Esophagus muscularis mucosa (tissue), 4 donors: ENCODE data around the gene ELAVL3. TPM values are rescaled to one million over a fixed set of nuclear protein-coding genes. Genes with fewer than 3 reads are reported as not detected.

Source experiments
- DNase-seq: peaks from one replicate; pipeline ENCODE4 v3.0.0-alpha.2; 2017; ENCODE audit errors: extremely low spot score
- H3K27ac ChIP-seq, 4 donors: fragments of 200-600 bp; sonication (generic); replicated peaks in 1 of 4; 1 replicate in 3 of 4; 2 replicates in 1 of 4; pipeline ENCODE4 v1.5.1; 2016 to 2019; ENCODE audit warnings: mild to moderate bottlenecking in 1 of 4
- H3K27me3 ChIP-seq, 4 donors: fragments of 200-600 bp; sonication (generic); one replicate each; pipeline versions ENCODE4 v1.5.1 to v1.6.0; 2016 to 2019
- H3K36me3 ChIP-seq, 4 donors: fragments of 200-600 bp; sonication (generic); one replicate each; pipeline ENCODE4 v1.5.1; 2016 to 2019
- H3K4me1 ChIP-seq, 4 donors: fragments of 200-600 bp; sonication (generic); one replicate each; pipeline ENCODE4 v1.5.1; 2016 to 2019
- H3K4me3 ChIP-seq, 4 donors: fragments of 200-600 bp; sonication (generic); 1 replicate in 2 of 4; 2 replicates in 2 of 4; pipeline ENCODE4 v1.5.1; 2016 to 2019; ENCODE audit warnings: mild to moderate bottlenecking in 4 of 4, moderate library complexity in 1 of 4
- H3K9me3 ChIP-seq, 4 donors: fragments of 200-600 bp; sonication (generic); 1 replicate in 3 of 4; 2 replicates in 1 of 4; pipeline ENCODE4 v1.5.1; 2016 to 2019
- EP300 ChIP-seq: sonication (generic); formaldehyde crosslinking; IDR thresholded peaks from one replicate; pipeline ENCODE4 v1.6.1; 2017; ENCODE audit warnings: antibody characterized with exemption
- POLR2A ChIP-seq: fragments of 450-650 bp; IDR thresholded peaks from one replicate; pipeline ENCODE4 v1.6.1; 2017; ENCODE audit warnings: antibody characterized with exemption, moderate library complexity, mild to moderate bottlenecking, low read depth
- POLR2AphosphoS5 ChIP-seq, 2 donors: sonication (generic); formaldehyde crosslinking; IDR thresholded peaks; one replicate each; pipeline ENCODE4 v1.6.1; 2017; ENCODE audit warnings: antibody characterized with exemption in 2 of 2
- WGBS: methylation state at CpG from one replicate; pipeline ENCODE4 v1.1.5; 2018; 5-methylcytosine and 5-hydroxymethylcytosine counted together
- intact Hi-C: fragments of 100-400 bp; cut with DNase I; formaldehyde crosslinking; loops from one replicate; pipeline ENCODE4 v1.15.1; 2023
- total RNA-seq, 4 donors: library from RNA; depleted of rRNA; stranded (reverse); fragments of >200 nt; gene quantifications; one replicate each; pipeline versions ENCODE4 v1.1.0 to v1.2.1, GENCODE V29; 2016
- TF ChIP-seq, protein P1 (sequence below), 3 experiments: fragments of 200-600 bp in 2 of 3; fragments of 450-650 bp in 1 of 3; sonication (generic) in 2 of 3; IDR thresholded peaks; one replicate each; pipeline ENCODE4 v1.5.1; 2017 to 2019; ENCODE audit warnings: antibody characterized with exemption in 3 of 3, mild to moderate bottlenecking in 2 of 3, moderate library complexity in 1 of 3

The ELAVL3 gene
- total RNA-seq, 4 donors from 2014 or later, result under 0.01 to 0.69 (median 0.31) TPM

DNA sequence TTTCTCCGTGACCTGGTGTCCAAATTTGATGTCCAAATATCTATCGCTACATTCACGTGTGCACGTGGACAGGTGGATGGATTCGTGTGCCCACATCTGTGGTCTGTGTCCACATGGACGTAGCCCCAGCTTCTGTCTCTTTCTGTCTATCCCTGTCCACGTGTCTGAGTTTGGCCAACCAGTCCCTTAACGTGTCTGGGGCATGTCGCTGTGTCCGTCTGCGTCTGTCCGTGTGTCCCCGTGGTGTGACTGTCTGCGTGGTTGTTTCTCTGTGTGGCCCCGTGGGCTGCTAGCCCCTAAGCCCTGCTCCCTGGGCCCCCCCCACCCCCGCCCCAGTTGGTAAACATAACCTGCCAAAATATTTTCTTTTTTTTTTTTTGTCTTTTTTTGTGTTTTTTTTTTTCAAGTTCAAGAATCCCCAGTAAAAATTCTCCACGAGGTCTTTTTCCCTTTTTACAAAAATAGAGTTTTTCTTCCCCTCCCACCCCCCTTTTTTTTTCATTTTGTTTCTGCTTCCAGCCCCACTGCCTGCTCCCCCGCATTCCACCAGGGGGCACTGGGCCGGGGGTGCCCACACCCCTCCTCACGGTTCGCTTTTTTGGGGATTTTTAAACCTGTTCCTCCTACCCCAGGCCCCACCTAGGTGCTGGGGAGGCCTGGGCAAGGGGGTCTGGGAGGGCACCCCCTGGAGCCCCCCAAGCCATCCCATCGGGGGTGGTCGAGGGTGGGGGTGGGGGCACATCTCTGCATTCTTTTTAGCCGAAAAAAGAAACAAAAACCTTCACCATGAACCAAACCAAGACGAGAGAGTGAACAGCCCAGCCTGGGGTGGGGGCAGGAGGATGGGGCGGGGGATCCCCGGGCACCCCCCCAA lies 27.1 kb downstream of the ELAVL3 start:
- no peak overlapping the region for H3K27ac ChIP-seq
- no peak for DNase-seq
- no peak overlapping the region for H3K4me3 ChIP-seq
- no peaks in the 10 kb centered on the region for H3K9me3 ChIP-seq
- 65% methylated on average over 22 of the region's 27 CpGs for WGBS
- TF ChIP-seq POLR2AphosphoS5 (IDR thresholded peaks at IDR 0.05) (no peak), POLR2A (no peak)
- TF ChIP-seq, protein P1, sequence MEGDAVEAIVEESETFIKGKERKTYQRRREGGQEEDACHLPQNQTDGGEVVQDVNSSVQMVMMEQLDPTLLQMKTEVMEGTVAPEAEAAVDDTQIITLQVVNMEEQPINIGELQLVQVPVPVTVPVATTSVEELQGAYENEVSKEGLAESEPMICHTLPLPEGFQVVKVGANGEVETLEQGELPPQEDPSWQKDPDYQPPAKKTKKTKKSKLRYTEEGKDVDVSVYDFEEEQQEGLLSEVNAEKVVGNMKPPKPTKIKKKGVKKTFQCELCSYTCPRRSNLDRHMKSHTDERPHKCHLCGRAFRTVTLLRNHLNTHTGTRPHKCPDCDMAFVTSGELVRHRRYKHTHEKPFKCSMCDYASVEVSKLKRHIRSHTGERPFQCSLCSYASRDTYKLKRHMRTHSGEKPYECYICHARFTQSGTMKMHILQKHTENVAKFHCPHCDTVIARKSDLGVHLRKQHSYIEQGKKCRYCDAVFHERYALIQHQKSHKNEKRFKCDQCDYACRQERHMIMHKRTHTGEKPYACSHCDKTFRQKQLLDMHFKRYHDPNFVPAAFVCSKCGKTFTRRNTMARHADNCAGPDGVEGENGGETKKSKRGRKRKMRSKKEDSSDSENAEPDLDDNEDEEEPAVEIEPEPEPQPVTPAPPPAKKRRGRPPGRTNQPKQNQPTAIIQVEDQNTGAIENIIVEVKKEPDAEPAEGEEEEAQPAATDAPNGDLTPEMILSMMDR (IDR thresholded peaks at IDR 0.05), result peak in 1 of 3 experiments; percentile 31
- peaks cover 17 to 23% (median 19%) of the 10 kb centered on the region in 4 donors for H3K36me3 ChIP-seq
- peaks cover 0 to 6% (median 0%) of the 10 kb centered on the region in 4 donors for H3K4me1 ChIP-seq
- peaks cover 0 to 34% (median 0%) of the 10 kb centered on the region in 4 donors for H3K27me3 ChIP-seq
- intact Hi-C loops, result no loop called here

DNA sequence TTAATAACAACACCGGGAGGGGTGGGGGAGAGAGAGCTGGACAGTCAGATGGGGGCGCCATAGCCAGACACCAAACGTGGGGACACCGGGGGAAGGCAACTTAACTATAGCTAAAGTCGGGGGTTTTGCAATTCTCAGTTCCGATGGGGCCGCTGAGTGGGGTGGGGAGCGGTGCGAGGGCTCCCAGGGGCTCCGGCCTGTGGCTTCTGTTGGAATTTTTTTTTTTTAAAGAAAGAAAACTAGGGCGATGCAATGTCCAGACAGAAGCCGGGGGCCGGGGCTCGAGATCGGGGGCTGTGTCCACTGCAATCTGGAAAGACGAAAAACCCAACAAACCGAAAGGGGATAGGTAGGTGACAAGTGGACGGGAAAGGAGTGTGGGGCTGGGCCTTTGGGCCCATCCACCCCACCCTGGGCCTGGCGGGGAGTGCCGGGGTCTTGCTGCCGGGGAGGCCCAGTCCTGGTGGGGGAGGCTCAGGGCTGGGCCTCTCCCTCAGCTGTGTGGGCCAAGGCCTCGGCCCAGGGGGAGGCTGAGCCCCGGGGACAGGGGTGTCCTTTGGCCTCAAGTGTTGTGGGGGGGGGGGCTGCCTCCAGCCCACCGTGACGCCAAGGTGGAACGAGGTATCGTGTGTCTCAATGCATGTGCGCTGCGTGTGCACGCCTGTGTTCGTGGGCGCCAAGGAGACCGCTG lies 28.1 kb downstream of the ELAVL3 start:
- Histone ChIP-seq H3K9me3 (no peaks in the 10 kb centered on the region), H3K4me3 (no peak overlapping the region), H3K27ac (no peak overlapping the region), H3K36me3 (peaks cover 27 to 32% (median 29%) of the 10 kb centered on the region in 4 donors), H3K4me1 (peaks cover 0 to 6% (median 0%) of the 10 kb centered on the region in 4 donors), H3K27me3 (peaks cover 0 to 25% (median 0%) of the 10 kb centered on the region in 4 donors)
- WGBS, result 76% methylated on average over 33 of the region's 33 CpGs
- no peak for DNase-seq
- intact Hi-C loops, result no loop called here
- TF ChIP-seq POLR2AphosphoS5 (IDR thresholded peaks at IDR 0.05) (no peak), EP300 (no peak), POLR2A (no peak)
- TF ChIP-seq, protein P1 (IDR thresholded peaks at IDR 0.05), result no peak

DNA sequence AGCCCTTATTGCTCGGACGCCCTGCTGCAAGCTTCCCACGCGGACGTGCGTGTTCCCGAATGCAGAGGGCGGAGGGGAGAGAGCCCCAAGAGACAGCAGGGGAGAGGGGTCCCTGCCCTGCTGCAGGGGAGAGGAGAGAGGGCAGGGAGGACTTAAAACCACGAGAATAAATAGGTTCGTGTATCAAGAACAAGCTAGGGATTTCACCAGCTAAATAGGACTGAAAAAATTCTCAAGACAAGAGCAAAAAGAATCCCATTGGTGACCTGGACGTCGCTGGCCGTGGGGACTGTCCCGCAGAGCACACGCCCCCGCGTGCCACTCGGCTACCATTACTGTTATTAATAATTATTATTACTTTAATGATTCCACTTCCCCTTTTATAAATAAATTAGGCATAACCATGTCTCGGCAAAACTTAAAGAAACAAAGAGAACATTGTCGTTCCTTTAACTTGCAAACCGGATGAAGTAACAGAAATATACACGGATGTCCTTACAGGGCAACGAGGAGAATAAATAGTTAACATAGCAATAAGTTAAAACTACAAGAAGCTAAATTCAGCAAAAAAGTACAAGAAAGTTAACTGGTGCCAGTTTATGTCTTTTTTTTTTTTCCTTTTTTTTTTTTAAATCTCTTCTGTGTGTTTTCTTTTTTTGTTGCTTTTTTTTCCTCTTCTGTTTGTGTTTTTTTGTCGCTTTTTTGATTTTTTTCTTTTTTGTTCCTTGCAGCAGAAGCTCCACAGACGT lies 28.8 kb downstream of the ELAVL3 start:
- intact Hi-C loops, result no loop called here
- TF ChIP-seq POLR2AphosphoS5 (IDR thresholded peaks at IDR 0.05) (no peak), EP300 (no peak)
- TF ChIP-seq, protein P1 (IDR thresholded peaks at IDR 0.05), result no peak
- H3K4me3 ChIP-seq, result no peak overlapping the region
- H3K27me3 ChIP-seq, result peaks cover 0 to 24% (median 0%) of the 10 kb centered on the region in 4 donors
- peaks cover 0 to 6% (median 0%) of the 10 kb centered on the region in 4 donors for H3K4me1 ChIP-seq
- H3K9me3 ChIP-seq, result no peaks in the 10 kb centered on the region
- H3K36me3 ChIP-seq, result peaks cover 34 to 39% (median 36%) of the 10 kb centered on the region in 4 donors
- no peak overlapping the region for H3K27ac ChIP-seq
- DNase-seq, result no peak
- 31% methylated on average over 25 of the region's 25 CpGs for WGBS

DNA sequence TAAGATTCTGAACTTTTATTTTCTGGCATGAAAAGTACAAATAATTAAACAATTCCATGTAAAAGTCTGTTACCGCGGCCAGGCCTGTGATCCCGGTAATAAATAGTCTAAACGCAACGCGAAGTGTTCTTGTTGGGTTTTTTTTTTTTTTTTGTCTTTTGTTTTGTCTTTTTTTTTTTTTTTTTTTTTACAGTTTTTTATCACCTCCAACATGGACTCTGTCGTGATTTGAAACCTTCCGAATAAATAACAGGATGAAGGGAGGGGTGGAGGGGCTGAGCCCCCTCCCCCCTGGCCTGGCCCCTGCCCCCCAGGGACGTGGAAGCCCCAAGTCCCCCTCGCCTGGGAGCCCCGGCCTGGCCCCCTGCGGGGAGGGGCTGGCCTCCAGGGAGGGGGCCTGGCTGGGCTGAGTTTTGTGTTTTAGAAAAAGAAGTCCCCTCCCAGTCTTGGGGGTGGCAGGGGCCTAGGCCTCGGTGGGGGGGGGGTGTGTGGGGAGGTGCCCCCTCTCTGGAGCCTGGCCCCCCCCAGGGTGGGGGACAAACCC lies 29.4 kb downstream of the ELAVL3 start:
- TF ChIP-seq POLR2A, result no peak
- TF ChIP-seq POLR2AphosphoS5 (IDR thresholded peaks at IDR 0.05), result no peak
- TF ChIP-seq, protein P1 (IDR thresholded peaks at IDR 0.05), result no peak
- TF ChIP-seq EP300, result no peak
- Histone ChIP-seq H3K9me3 (no peaks in the 10 kb centered on the region), H3K4me1 (peaks cover 0 to 6% (median 0%) of the 10 kb centered on the region in 4 donors), H3K27ac (no peak overlapping the region), H3K36me3 (peaks cover 37 to 46% (median 42%) of the 10 kb centered on the region in 4 donors), H3K27me3 (peaks cover 0 to 24% (median 0%) of the 10 kb centered on the region in 4 donors), H3K4me3 (no peak overlapping the region)
- WGBS, result 42% methylated on average over 13 of the region's 13 CpGs
- no peak for DNase-seq
- intact Hi-C loops, result no loop called here
